ENCODE results near the gene TFF2.

- TF ChIP-seq, protein P1, sequence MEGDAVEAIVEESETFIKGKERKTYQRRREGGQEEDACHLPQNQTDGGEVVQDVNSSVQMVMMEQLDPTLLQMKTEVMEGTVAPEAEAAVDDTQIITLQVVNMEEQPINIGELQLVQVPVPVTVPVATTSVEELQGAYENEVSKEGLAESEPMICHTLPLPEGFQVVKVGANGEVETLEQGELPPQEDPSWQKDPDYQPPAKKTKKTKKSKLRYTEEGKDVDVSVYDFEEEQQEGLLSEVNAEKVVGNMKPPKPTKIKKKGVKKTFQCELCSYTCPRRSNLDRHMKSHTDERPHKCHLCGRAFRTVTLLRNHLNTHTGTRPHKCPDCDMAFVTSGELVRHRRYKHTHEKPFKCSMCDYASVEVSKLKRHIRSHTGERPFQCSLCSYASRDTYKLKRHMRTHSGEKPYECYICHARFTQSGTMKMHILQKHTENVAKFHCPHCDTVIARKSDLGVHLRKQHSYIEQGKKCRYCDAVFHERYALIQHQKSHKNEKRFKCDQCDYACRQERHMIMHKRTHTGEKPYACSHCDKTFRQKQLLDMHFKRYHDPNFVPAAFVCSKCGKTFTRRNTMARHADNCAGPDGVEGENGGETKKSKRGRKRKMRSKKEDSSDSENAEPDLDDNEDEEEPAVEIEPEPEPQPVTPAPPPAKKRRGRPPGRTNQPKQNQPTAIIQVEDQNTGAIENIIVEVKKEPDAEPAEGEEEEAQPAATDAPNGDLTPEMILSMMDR (IDR thresholded peaks at IDR 0.05; ENCODE audit: low read depth, low read length) = no peak
- no peak for TF ChIP-seq EZH2phosphoT487 (IDR thresholded peaks at IDR 0.05; ENCODE audit: low read depth)
These were observed 53.4 kb downstream of the TFF2 start for GRCh38 chr21:42297377-42297776.
